ENCODE results near the gene XYLT1. TPM values are rescaled to one million over a fixed set of nuclear protein-coding genes. Genes with fewer than 3 reads are reported as not detected.

The XYLT1 gene
- total and polyA plus RNA-seq, 10 of the 15 experiments (the other 5 are each of a cell fraction or from before 2014, with no cell fraction given) = 0.88 to 14.8 (median 5.8) TPM

DNA sequence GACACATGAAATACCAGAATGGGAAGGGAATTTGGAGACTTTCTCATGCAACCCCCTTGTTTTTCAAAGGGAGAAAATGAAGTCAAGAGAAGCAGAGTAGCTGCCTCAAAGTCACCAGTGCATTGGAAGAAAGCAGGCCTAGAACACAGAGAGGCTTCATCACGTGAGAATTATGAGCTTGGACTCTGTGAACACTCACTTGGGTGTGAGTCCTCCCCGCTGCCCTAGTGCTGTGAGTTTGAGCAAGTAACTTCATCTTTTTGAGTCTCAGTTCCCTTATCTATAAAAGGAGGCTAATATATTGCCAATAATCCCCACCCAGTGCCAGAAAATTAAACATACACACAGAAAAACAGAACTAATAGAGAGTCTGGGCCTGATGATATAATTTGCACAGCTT is 315.8 kb downstream of the XYLT1 start:
- H3K4me1 ChIP-seq (ENCODE audit: control insufficient read depth, insufficient read depth, low read length) = 0 out of 2 replicates have a peak, but pooled peaks cover 3% of the 10 kb centered on the region
- ATAC-seq (no peak), FAIRE-seq (peak; percentile 52), DNase-seq (ENCODE audit: low read depth, low spot score) (no peak)
- no peaks in the 10 kb centered on the region for H3K27me3 ChIP-seq (replicated peaks in 1 of 2; ENCODE audit: control insufficient read depth in 2 of 2, insufficient read depth in 2 of 2, low read length in 1 of 2)
- H3K27ac ChIP-seq (ENCODE audit: control insufficient read depth, insufficient read depth) = no peak overlapping the region
- H3K4me2 ChIP-seq (ENCODE audit: control insufficient read depth, insufficient read depth) = no peak overlapping the region
- WGBS (ENCODE audit: insufficient coverage, insufficient replicate concordance, low lambda C conversion rate, missing lambda C conversion rate) = 19% methylated on average over 2 of the region's 2 CpGs
- CTCF ChIA-PET = interaction anchor here (0.9 to 1.6 kb wide), 8 partner anchors 9 to 286 kb away, joined by 3 to 5 read pairs (median 4); no protein-coding TSS in a partner anchor
- no peaks in the 10 kb centered on the region for H3K79me2 ChIP-seq (ENCODE audit: control insufficient read depth, insufficient read depth, low read length)
- in situ Hi-C loops (cut with MboI) = no loop called here
- intact Hi-C loops (cut with micrococcal nuclease; ENCODE audit: unreplicated experiment) = no loop called here
- H3K4me3 ChIP-seq = no peak overlapping the region
- H2AFZ ChIP-seq (ENCODE audit: control insufficient read depth, low read depth, low read length) = no peak overlapping the region
- TF ChIP-seq POLR2AphosphoS2 (IDR thresholded peaks at IDR 0.05; ENCODE audit: low read depth, low read length) (no peak), ZNF24 (IDR thresholded peaks at IDR 0.05) (no peak), EP300 (IDR thresholded peaks at IDR 0.05; ENCODE audit: borderline replicate concordance in 1 of 2, control insufficient read depth in 1 of 2, low read depth in 2 of 2, low read length in 2 of 2) (no peak), RBBP5 (conservative IDR thresholded peaks at IDR 0.05) (no peak), ATF7 (IDR thresholded peaks at IDR 0.05; ENCODE audit: low read depth) (no peak), ASH2L (IDR thresholded peaks at IDR 0.05; ENCODE audit: borderline replicate concordance, low read depth) (no peak), BHLHE40 (IDR thresholded peaks at IDR 0.05; ENCODE audit: borderline replicate concordance in 1 of 2, low read depth in 2 of 2, low read length in 1 of 2) (peak; percentile 43 to 73; a peak in 2 of 4 replicates), SPI1 (IDR thresholded peaks at IDR 0.05; ENCODE audit: borderline replicate concordance, insufficient read depth, low read depth, low read length) (peak; percentile 49; the same call in 1 of the 2 replicates), EZH2 (IDR thresholded peaks at IDR 0.05; ENCODE audit: borderline replicate concordance, control insufficient read depth, low read depth, low read length) (no peak)
- TF ChIP-seq, protein P1, sequence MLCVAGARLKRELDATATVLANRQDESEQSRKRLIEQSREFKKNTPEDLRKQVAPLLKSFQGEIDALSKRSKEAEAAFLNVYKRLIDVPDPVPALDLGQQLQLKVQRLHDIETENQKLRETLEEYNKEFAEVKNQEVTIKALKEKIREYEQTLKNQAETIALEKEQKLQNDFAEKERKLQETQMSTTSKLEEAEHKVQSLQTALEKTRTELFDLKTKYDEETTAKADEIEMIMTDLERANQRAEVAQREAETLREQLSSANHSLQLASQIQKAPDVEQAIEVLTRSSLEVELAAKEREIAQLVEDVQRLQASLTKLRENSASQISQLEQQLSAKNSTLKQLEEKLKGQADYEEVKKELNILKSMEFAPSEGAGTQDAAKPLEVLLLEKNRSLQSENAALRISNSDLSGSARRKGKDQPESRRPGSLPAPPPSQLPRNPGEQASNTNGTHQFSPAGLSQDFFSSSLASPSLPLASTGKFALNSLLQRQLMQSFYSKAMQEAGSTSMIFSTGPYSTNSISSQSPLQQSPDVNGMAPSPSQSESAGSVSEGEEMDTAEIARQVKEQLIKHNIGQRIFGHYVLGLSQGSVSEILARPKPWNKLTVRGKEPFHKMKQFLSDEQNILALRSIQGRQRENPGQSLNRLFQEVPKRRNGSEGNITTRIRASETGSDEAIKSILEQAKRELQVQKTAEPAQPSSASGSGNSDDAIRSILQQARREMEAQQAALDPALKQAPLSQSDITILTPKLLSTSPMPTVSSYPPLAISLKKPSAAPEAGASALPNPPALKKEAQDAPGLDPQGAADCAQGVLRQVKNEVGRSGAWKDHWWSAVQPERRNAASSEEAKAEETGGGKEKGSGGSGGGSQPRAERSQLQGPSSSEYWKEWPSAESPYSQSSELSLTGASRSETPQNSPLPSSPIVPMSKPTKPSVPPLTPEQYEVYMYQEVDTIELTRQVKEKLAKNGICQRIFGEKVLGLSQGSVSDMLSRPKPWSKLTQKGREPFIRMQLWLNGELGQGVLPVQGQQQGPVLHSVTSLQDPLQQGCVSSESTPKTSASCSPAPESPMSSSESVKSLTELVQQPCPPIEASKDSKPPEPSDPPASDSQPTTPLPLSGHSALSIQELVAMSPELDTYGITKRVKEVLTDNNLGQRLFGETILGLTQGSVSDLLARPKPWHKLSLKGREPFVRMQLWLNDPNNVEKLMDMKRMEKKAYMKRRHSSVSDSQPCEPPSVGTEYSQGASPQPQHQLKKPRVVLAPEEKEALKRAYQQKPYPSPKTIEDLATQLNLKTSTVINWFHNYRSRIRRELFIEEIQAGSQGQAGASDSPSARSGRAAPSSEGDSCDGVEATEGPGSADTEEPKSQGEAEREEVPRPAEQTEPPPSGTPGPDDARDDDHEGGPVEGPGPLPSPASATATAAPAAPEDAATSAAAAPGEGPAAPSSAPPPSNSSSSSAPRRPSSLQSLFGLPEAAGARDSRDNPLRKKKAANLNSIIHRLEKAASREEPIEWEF (IDR thresholded peaks at IDR 0.05; ENCODE audit: insufficient replicate concordance, low read depth, low read length) = peak; percentile 20
- SMC1A ChIA-PET (ENCODE audit: uncharacterized antibody, unreplicated experiment) = interaction anchor here (0.5 to 3.1 kb wide), 10 partner anchors 8 to 567 kb away, joined by 3 to 12 read pairs (median 4); no protein-coding TSS in a partner anchor
- RAD21 ChIA-PET (ENCODE audit: unreplicated experiment) = interaction anchor here (1.0 kb wide), 1 partner anchor 16 kb away, joined by 3 read pairs; no protein-coding TSS in a partner anchor
- H4K20me1 ChIP-seq (ENCODE audit: control insufficient read depth, insufficient read depth) = no peaks in the 10 kb centered on the region
- BruUV-seq (replicated peaks) = no TSS peak
- H3K36me3 ChIP-seq (ENCODE audit: control insufficient read depth in 2 of 2, insufficient read depth in 2 of 2, low read length in 1 of 2) = peaks cover 0 to 4% of the 10 kb centered on the region in 2 experiments; a peak in 1 of 4 replicates
- H3K9me3 ChIP-seq (replicated peaks; ENCODE audit: control insufficient read depth, insufficient read depth, low read length) = no peaks in the 10 kb centered on the region
- POLR2A ChIA-PET = no interaction called here
- no peak overlapping the region for H3K9ac ChIP-seq (ENCODE audit: control insufficient read depth, insufficient read depth, low read length)

Measured in GM12878 (cell line).